IMR-90 (cell line): ENCODE measurements around the gene CNOT6. TPM values are rescaled to one million over a fixed set of nuclear protein-coding genes. Genes with fewer than 3 reads are reported as not detected.

ENCODE experiments used
- ATAC-seq: fragments of 200-7000 bp; cut with Tn5 transposase; 2 replicates; pipeline ENCODE4 v1.9.1; 2020; ENCODE audit warnings: low read depth, mild to moderate bottlenecking, moderate library complexity
- BruUV-seq: library from RNA; stranded (reverse); fragments of 400-500 nt; replicated peaks from 2 replicates; lab custom pipeline; 2021; lab: Mats Ljungman, UMichigan
- CTCF ChIA-PET: fragments of 300-600 bp; formaldehyde crosslinking; extraction: SDS; loops from one replicate; lab custom pipeline; 2021; ENCODE audit warnings: antibody characterized with exemption; lab: Yijun Ruan, JAX
- POLR2A ChIA-PET: fragments of 300-600 bp; sonication (Branson Sonifier 250); formaldehyde crosslinking; loops from one replicate; lab custom pipeline; 2022; ENCODE audit warnings: antibody characterized with exemption; ENCODE audit not compliant: unreplicated experiment; lab: Charles Lee
- DNase-seq: peaks from one replicate; pipeline ENCODE4 v3.0.0; 2013
- H2AFZ ChIP-seq: replicated peaks from 2 replicates; pipeline ENCODE3; 2013; ENCODE audit warnings: low read length, mild to moderate bottlenecking; ENCODE audit not compliant: poor library complexity
- H2AK5ac ChIP-seq: 2 replicates; pipeline ENCODE4 v1.6.1; 2013; ENCODE audit warnings: low read depth, low read length, inconsistent platforms
- H2AK9ac ChIP-seq: replicated peaks from 2 replicates; pipeline ENCODE3; 2013; ENCODE audit warnings: mild to moderate bottlenecking, low read depth, low read length, moderate library complexity; ENCODE audit not compliant: poor library complexity
- H2BK120ac ChIP-seq: 2 replicates; pipeline ENCODE4 v1.6.1; 2013; ENCODE audit warnings: low read depth, low read length, inconsistent platforms
- H2BK15ac ChIP-seq: 3 replicates; pipeline ENCODE4 v1.6.1; 2013; ENCODE audit warnings: low read depth, low read length, inconsistent platforms
- H2BK20ac ChIP-seq: 2 replicates; pipeline ENCODE4 v1.6.1; 2013; ENCODE audit warnings: low read depth, mild to moderate bottlenecking, inconsistent platforms, low read length, moderate library complexity
- H2BK5ac ChIP-seq: 2 replicates; pipeline ENCODE4 v1.6.1; 2013; ENCODE audit warnings: mild to moderate bottlenecking, low read depth, low read length, inconsistent platforms; ENCODE audit not compliant: poor library complexity, severe bottlenecking
- H3K14ac ChIP-seq: replicated peaks from 2 replicates; pipeline ENCODE4 v1.6.1; 2013; ENCODE audit warnings: low read depth, low read length, inconsistent platforms
- H3K18ac ChIP-seq: 2 replicates; pipeline ENCODE4 v1.6.1; 2013; ENCODE audit warnings: low read depth, low read length, control low read depth
- H3K23ac ChIP-seq: 2 replicates; pipeline ENCODE4 v1.6.1; 2013; ENCODE audit warnings: low read depth, low read length, inconsistent platforms
- H3K27ac ChIP-seq: 2 replicates; pipeline ENCODE4 v1.5.1; 2013; ENCODE audit warnings: mild to moderate bottlenecking, control low read depth, low read length; ENCODE audit not compliant: insufficient read depth
- H3K27me3 ChIP-seq: 2 replicates; pipeline ENCODE4 v1.6.1; 2013; ENCODE audit warnings: low read length; ENCODE audit not compliant: control insufficient read depth, insufficient read depth
- H3K36me3 ChIP-seq: 2 replicates; pipeline ENCODE4 v1.6.1; 2013; ENCODE audit warnings: low read length, mixed read lengths; ENCODE audit not compliant: control insufficient read depth, insufficient read depth
- H3K4ac ChIP-seq: 2 replicates; pipeline ENCODE4 v1.6.1; 2013; ENCODE audit warnings: low read depth, low read length, inconsistent platforms
- H3K4me1 ChIP-seq: 2 replicates; pipeline ENCODE4 v1.6.1; 2013; ENCODE audit warnings: low read length, mixed read lengths; ENCODE audit not compliant: control insufficient read depth, insufficient read depth
- H3K4me2 ChIP-seq: 2 replicates; pipeline ENCODE4 v1.6.1; 2013; ENCODE audit warnings: low read depth, mild to moderate bottlenecking, control low read depth, low read length, moderate library complexity
- H3K4me3 ChIP-seq: 2 replicates; pipeline ENCODE4 v1.5.1; 2013; ENCODE audit warnings: low read depth, mild to moderate bottlenecking, control low read depth, low read length, moderate library complexity; ENCODE audit not compliant: insufficient read depth
- H3K56ac ChIP-seq: 2 replicates; pipeline ENCODE4 v1.6.1; 2013; ENCODE audit warnings: low read length, inconsistent platforms; ENCODE audit not compliant: insufficient read depth; ENCODE audit errors: extremely low read depth
- H3K79me1 ChIP-seq, 2 experiments: 2 replicates each; pipeline ENCODE4 v1.6.1; 2013; ENCODE audit warnings: low read length in 2 of 2, inconsistent platforms in 1 of 2, low read depth in 1 of 2
- H3K9ac ChIP-seq: 2 replicates; pipeline ENCODE4 v1.6.1; 2013; ENCODE audit warnings: low read depth, low read length, control low read depth
- H3K9me1 ChIP-seq: 2 replicates; pipeline ENCODE4 v1.6.1; 2013; ENCODE audit warnings: low read length, inconsistent platforms; ENCODE audit not compliant: insufficient read depth
- H3K9me3 ChIP-seq: 2 replicates; pipeline ENCODE4 v1.6.1; 2013; ENCODE audit warnings: low read length; ENCODE audit not compliant: control insufficient read depth, insufficient read depth
- H4K20me1 ChIP-seq: 2 replicates; pipeline ENCODE4 v1.6.1; 2013; ENCODE audit warnings: low read length, inconsistent platforms; ENCODE audit not compliant: insufficient read depth
- H4K5ac ChIP-seq: 2 replicates; pipeline ENCODE4 v1.6.1; 2013; ENCODE audit warnings: mild to moderate bottlenecking, low read depth, low read length, control low read depth
- H4K8ac ChIP-seq, 2 experiments: 2 replicates each; pipeline ENCODE4 v1.6.1; 2013; ENCODE audit warnings: low read depth in 2 of 2, low read length in 2 of 2, control low read depth in 1 of 2, inconsistent platforms in 1 of 2
- H4K91ac ChIP-seq: 2 replicates; pipeline ENCODE4 v1.6.1; 2013; ENCODE audit warnings: low read depth, low read length, inconsistent platforms; ENCODE audit not compliant: insufficient read depth
- BHLHE40 ChIP-seq: fragments of 150-350 bp; IDR thresholded peaks from 2 replicates; pipeline ENCODE4 v1.6.1; 2016; ENCODE audit warnings: mild to moderate bottlenecking, low read depth, low read length
- CEBPB ChIP-seq: IDR thresholded peaks from 2 replicates; pipeline ENCODE4 v1.6.1; 2012; ENCODE audit warnings: low read depth, low read length, improper control_type of control experiment
- CHD1 ChIP-seq: IDR thresholded peaks from 2 replicates; pipeline ENCODE4 v1.6.1; 2012; ENCODE audit warnings: low read depth, low read length, improper control_type of control experiment
- FOS ChIP-seq: fragments of 150-350 bp; IDR thresholded peaks from 2 replicates; pipeline ENCODE4 v1.6.1; 2016; ENCODE audit warnings: low read depth, low read length
- MAFK ChIP-seq: IDR thresholded peaks from 2 replicates; pipeline ENCODE4 v1.6.1; 2012; ENCODE audit warnings: low read depth, low read length, improper control_type of control experiment
- MAZ ChIP-seq: IDR thresholded peaks from 2 replicates; pipeline ENCODE4 v1.6.1; 2012; ENCODE audit warnings: low read depth, mild to moderate bottlenecking, low read length, improper control_type of control experiment, moderate library complexity, borderline replicate concordance
- MXI1 ChIP-seq: IDR thresholded peaks from 2 replicates; pipeline ENCODE4 v1.6.1; 2012; ENCODE audit warnings: low read depth, mild to moderate bottlenecking, low read length, moderate library complexity, borderline replicate concordance
- NFE2L2 ChIP-seq: fragments of 150-350 bp; IDR thresholded peaks from 2 replicates; pipeline ENCODE4 v1.6.1; 2016; ENCODE audit warnings: low read depth, mild to moderate bottlenecking, low read length
- POLR2A ChIP-seq: IDR thresholded peaks from 2 replicates; pipeline ENCODE4 v1.6.1; 2012; ENCODE audit warnings: mild to moderate bottlenecking, low read depth, low read length
- RAD21 ChIP-seq: IDR thresholded peaks from 2 replicates; pipeline ENCODE4 v1.6.1; 2012; ENCODE audit warnings: low read length, improper control_type of control experiment
- RCOR1 ChIP-seq: IDR thresholded peaks from 2 replicates; pipeline ENCODE4 v1.6.1; 2012; ENCODE audit warnings: mild to moderate bottlenecking, low read length, improper control_type of control experiment; ENCODE audit not compliant: insufficient replicate concordance
- RFX5 ChIP-seq: IDR thresholded peaks from 2 replicates; pipeline ENCODE4 v1.8.0; 2012; ENCODE audit warnings: low read depth, mild to moderate bottlenecking, low read length, moderate library complexity
- SMC3 ChIP-seq: fragments of 150-350 bp; IDR thresholded peaks from 2 replicates; pipeline ENCODE4 v1.6.1; 2016; ENCODE audit warnings: low read depth, mild to moderate bottlenecking, antibody characterized with exemption, low read length, moderate library complexity
- WGBS, 2 experiments: methylation state at CpG; one replicate each; pipeline versions ENCODE4 v1.1.5 to v1.1.7; 2013; ENCODE audit warnings: missing lambda C conversion rate in 2 of 2; ENCODE audit not compliant: insufficient read length in 1 of 2; ENCODE audit errors: extremely low coverage in 2 of 2; 5-methylcytosine and 5-hydroxymethylcytosine counted together
- dilution Hi-C: fragments of 300-500 bp; cut with HindIII; formaldehyde crosslinking; loops from one replicate; pipeline ENCODE4 v1.14.3; 2018; ENCODE audit warnings: low sequenced_read_pairs; ENCODE audit not compliant: unreplicated experiment
- in situ Hi-C: fragments of 300-500 bp; cut with MboI; formaldehyde crosslinking; loops from 3 replicates; pipeline ENCODE4 v1.14.3; 2019; ENCODE audit warnings: low sequenced_read_pairs, inconsistent platforms, mixed read lengths
- intact Hi-C: fragments of 100-400 bp; cut with micrococcal nuclease; formaldehyde crosslinking; loops from 2 replicates; pipeline ENCODE4 v1.10.0; 2022
- polyA plus RNA-seq, 3 experiments: library from polyadenylated mRNA; depleted of rRNA; stranded (reverse); fragments of >200 nt; gene quantifications; 2 replicates each; pipeline ENCODE4 v1.2.3, GENCODE V29; 2012; ENCODE audit warnings: low replicate concordance in 1 of 3
- total RNA-seq: library from RNA; depleted of rRNA; stranded (reverse); fragments of >200 nt; gene quantifications from 2 replicates; pipeline ENCODE4 v1.2.3, GENCODE V29; 2012
- TF ChIP-seq, protein P1 (sequence below): fragments of 150-350 bp; IDR thresholded peaks from 2 replicates; pipeline ENCODE4 v1.6.1; 2016; ENCODE audit warnings: low read depth, mild to moderate bottlenecking, low read length, moderate library complexity, borderline replicate concordance
- TF ChIP-seq, protein P2 (sequence below): fragments of 150-350 bp; IDR thresholded peaks from 2 replicates; pipeline ENCODE4 v1.6.1; 2017; ENCODE audit warnings: mild to moderate bottlenecking, antibody characterized with exemption, low read length, low read depth
- TF ChIP-seq, protein P3 (sequence below): conservative IDR thresholded peaks from 2 replicates; pipeline ENCODE4 v1.5.1; 2012; ENCODE audit warnings: mild to moderate bottlenecking, low read depth, low read length, improper control_type of control experiment

Gene CNOT6
- total and polyA plus RNA-seq, 2 of the 4 experiments (the other 2 are of a cell fraction): 9.7 to 10.8 TPM

DNA sequence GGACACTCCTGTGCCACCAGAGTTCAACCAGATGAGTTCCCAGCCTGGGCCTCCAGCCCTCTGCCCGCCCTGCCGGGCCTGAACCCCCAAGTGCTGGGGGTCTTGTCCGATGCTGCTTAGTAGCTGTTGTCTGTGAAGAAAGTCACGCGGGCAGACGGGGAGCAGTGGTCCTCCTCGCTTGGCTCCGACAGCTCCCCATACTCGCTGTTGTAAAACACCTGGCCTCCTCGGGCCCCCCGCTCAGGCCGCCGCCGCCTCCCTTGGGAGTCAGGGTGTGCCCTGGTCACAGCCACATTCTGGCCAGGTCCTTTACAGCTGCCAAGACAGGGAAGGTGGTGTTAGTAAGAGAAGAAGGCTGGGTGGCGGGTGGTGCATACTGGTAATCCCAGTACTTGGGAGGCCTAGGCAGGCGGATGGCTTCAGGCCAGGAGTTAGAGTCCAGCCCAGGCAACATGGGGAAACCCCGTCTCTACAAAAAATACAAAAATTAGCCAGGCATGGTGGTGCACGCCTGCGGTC lies 109.0 kb downstream of the CNOT6 start:
- ChIA-PET CTCF (no interaction called here), POLR2A (no interaction called here)
- intact Hi-C loops: loop anchor here (10.0 kb wide), 1 partner anchor 398 kb away; the partner anchor contains the start of gene RASGEF1C
- Histone ChIP-seq H4K91ac (no peak overlapping the region), H3K23ac (no peak overlapping the region), H3K27ac (no peak overlapping the region), H2BK15ac (no peak overlapping the region), H3K4me3 (no peak overlapping the region), H3K36me3 (no peaks in the 10 kb centered on the region), H3K9ac (no peak overlapping the region), H2AK9ac (no peak overlapping the region), H3K4ac (no peak overlapping the region), H2AK5ac (no peak overlapping the region), H3K9me1 (no peaks in the 10 kb centered on the region), H3K9me3 (no peaks in the 10 kb centered on the region), H4K8ac (no peak overlapping the region), H2BK120ac (no peak overlapping the region), H3K56ac (no peak overlapping the region), H3K14ac (no peak overlapping the region), H4K5ac (no peak overlapping the region), H3K79me1 (no peaks in the 10 kb centered on the region), H2AFZ (no peak overlapping the region), H3K18ac (no peak overlapping the region), H3K4me1 (no peaks in the 10 kb centered on the region), H2BK20ac (no peak overlapping the region), H2BK5ac (no peak overlapping the region), H3K27me3 (peaks cover 10% of the 10 kb centered on the region; the same call in 1 of the 2 replicates), H3K4me2 (no peak overlapping the region), H4K20me1 (no peaks in the 10 kb centered on the region; the same call in 1 of the 2 replicates)
- DNase-seq (no peak), ATAC-seq (no peak)
- no TSS peak for BruUV-seq
- TF ChIP-seq MAFK (no peak), BHLHE40 (no peak), CHD1 (no peak), POLR2A (no peak), FOS (no peak), SMC3 (no peak), NFE2L2 (no peak), RCOR1 (no peak), RFX5 (no peak), MAZ (no peak), MXI1 (no peak), RAD21 (no peak), CEBPB (no peak)
- TF ChIP-seq, protein P1, sequence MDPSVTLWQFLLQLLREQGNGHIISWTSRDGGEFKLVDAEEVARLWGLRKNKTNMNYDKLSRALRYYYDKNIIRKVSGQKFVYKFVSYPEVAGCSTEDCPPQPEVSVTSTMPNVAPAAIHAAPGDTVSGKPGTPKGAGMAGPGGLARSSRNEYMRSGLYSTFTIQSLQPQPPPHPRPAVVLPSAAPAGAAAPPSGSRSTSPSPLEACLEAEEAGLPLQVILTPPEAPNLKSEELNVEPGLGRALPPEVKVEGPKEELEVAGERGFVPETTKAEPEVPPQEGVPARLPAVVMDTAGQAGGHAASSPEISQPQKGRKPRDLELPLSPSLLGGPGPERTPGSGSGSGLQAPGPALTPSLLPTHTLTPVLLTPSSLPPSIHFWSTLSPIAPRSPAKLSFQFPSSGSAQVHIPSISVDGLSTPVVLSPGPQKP: no peak
- TF ChIP-seq, protein P2, sequence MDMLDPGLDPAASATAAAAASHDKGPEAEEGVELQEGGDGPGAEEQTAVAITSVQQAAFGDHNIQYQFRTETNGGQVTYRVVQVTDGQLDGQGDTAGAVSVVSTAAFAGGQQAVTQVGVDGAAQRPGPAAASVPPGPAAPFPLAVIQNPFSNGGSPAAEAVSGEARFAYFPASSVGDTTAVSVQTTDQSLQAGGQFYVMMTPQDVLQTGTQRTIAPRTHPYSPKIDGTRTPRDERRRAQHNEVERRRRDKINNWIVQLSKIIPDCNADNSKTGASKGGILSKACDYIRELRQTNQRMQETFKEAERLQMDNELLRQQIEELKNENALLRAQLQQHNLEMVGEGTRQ: no peak
- TF ChIP-seq, protein P3, sequence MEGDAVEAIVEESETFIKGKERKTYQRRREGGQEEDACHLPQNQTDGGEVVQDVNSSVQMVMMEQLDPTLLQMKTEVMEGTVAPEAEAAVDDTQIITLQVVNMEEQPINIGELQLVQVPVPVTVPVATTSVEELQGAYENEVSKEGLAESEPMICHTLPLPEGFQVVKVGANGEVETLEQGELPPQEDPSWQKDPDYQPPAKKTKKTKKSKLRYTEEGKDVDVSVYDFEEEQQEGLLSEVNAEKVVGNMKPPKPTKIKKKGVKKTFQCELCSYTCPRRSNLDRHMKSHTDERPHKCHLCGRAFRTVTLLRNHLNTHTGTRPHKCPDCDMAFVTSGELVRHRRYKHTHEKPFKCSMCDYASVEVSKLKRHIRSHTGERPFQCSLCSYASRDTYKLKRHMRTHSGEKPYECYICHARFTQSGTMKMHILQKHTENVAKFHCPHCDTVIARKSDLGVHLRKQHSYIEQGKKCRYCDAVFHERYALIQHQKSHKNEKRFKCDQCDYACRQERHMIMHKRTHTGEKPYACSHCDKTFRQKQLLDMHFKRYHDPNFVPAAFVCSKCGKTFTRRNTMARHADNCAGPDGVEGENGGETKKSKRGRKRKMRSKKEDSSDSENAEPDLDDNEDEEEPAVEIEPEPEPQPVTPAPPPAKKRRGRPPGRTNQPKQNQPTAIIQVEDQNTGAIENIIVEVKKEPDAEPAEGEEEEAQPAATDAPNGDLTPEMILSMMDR: no peak
- dilution Hi-C loops: no loop called here
- 93% methylated on average over 3 of the region's 19 CpGs; no CpG with 5 or more reads in 1 of the 2 experiments for WGBS, 2 experiments
- in situ Hi-C loops: no loop called here
